SIG-M5 treated with dmso at 0.1 percent for 504 hours (cell line): ENCODE data around the gene SYNE2.
"Not testable (repeated sequence)": the region's sequence is repeated elsewhere in the genome, so short reads cannot be mapped to it uniquely, and the experiment has no call there.

Experiments used
- DNase-seq: peaks from one replicate; lab custom pipeline; 2025; ENCODE audit not compliant: unreplicated experiment; lab: John Stamatoyannopoulos, UW

The SYNE2 gene

GRCh38 chr14:64012720-64013119, 159.9 kb downstream of the SYNE2 start:
- DNase-seq, result no peak

GRCh38 chr14:64025479-64025878, 172.7 kb downstream of the SYNE2 start:
- DNase-seq, result no peak

- no peak for DNase-seq
Observed at GRCh38 chr14:64026600-64026999, 173.8 kb downstream of the SYNE2 start.

DNA sequence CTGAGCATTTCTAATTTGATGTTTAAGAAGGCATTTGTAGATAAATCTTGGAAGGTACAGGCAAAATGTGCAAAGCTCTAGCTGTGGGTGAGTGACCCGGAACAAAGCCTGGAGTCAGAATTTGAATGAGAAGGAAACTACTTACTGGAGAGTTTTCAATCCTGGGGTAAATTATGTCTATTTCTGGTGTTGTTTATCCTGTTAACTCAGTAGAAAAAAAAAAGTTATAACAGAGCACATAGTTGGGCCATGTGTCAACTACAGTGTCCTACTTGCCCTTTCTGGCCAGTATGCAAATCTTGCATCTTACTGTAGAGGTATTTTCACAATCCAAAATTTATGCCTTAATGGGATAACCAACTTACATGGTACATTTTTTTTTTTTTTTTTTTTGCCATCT, 182.3 kb downstream of the SYNE2 start:
- DNase-seq, result no peak

DNA sequence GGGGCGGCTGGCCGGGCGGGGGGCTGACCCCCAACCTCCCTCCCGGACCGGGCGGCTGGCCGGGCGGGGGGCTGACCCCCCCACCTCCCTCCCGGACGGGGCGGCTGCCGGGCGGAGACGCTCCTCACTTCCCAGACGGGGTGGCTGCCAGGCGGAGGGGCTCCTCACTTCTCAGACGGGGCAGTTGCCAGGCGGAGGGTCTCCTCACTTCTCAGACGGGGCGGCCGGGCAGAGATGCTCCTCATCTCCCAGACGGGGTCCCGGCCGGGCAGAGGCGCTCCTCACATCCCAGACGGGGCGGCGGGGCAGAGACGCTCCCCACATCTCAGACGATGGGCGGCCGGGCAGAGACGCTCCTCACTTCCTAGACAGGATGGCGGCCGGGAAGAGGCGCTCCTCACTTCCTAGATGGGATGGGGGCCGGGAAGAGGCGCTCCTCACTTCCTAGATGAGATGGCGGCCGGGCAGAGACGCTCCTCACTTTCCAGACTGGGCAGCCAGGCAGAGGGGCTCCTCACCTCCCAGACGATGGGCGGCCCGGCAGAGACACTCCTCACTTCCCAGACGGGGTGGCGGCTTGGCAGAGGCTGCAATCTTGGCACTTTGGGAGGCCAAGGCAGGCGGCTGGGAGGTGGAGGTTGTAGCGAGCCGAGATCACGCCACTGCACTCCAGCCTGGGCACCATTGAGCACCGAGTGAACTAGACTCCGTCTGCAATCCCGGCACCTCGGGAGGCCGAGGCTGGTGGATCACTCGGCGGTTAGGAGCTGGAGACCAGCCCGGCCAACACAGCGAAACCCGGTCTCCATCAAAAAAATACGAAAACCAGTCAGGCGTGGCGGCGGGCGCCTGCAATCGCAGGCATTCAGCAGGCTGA, 185.3 kb downstream of the SYNE2 start:
- not testable (repeated sequence) for DNase-seq

- DNase-seq, result no peak
Observed at GRCh38 chr14:64038841-64039542, 186.2 kb downstream of the SYNE2 start.

GRCh38 chr14:64040044-64040443, 187.2 kb downstream of the SYNE2 start:
- no peak for DNase-seq

GRCh38 chr14:64043296-64043695, 190.5 kb downstream of the SYNE2 start:
- not testable (repeated sequence) for DNase-seq

DNA sequence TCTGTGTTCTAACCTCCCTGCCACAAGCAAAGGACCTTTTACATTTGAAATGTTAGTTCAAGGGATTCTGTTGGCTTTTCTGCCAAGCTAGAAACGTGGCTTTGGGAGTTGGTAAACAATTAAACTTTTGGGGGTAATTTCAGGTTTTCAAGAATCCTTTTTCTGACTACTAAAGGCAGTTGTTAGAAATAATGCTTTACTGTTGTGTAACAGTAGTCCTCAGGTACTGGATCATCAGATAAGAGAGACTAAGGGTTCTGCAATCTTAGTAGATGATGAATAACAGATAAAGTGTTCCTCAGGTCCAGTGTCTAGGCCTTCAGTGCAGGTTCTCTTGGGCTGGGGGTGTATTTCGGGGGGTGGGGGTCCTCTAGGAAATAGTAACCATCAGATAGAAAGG, 192.3 kb downstream of the SYNE2 start:
- DNase-seq, result no peak

DNA sequence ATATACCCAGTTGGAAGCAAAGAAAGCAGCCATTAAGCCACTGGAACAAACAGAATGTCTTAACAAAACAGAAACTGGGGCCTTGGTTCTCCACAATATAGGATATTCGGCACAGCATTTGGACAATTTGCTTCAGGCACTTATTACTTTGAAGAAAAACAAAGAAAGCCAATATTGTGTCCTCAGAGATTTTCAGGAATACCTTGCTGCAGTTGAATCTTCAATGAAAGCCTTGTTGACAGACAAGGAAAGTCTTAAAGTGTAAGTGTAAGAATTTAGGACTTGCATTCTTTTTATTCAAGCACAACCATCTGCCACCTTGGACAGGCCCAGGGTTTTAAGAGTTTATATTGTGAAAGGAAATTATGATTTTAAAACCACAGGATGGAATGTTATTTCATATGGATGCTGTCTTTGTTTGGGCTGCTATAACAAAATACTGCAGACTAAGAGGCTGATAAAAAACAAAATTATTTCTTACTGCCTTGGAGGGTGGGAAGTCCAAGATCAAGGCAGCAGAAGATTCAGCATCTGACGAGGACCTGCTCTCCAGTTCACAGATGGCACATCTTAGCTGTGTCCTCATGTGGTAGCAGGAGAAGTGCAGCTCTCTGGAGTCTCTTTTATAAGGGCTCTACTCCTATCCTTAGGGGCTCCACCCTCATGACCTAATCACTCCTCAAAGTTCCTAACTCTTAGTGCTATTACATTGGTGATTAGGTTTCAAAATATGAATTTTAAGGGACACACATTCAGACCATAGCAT, 197.0 kb downstream of the SYNE2 start:
- DNase-seq, result no peak

DNA sequence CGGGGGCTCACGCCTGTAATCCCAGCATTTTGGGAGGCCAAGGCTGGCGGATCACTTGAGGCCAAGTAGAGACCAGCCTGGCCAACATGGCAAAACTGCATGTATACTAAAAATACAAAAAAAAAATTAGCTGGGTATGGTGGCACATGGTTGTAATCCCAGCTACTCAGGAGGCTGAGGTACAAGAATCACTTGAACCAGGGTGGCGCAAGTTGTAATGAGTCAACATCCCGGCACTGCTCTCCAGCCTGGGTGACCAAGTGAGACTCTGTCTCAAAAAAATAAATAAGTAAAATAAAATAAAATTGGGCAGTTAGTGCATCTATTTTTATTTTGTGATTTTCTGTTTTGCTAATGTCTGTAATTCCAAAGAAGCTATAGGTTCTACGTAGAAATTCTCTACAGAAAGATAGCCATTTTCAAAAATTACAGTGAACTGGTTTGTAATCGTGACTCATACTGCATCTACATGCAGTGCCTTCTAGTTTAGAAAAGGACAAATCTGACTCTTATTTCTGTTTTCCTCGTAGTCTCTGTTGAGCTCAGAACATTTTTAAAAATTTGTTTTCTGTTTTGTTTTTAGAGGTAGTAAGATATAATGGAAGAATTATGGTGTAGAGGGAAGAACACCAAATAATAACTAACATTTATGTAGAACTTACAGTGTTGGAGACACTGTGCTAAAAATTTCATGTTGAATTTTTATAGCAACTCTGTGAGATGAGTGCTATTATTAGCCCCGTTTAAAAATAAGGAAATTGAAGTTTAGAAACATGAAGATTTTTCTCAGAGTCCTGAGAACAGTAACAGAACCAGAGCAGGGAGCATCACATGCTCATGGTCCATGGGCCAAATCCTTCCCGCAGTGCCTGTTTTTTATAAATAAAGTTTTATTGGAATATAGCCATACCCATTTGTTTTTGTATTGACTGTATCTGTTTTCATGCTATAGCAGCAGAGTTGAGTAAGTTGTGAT, 201.2 kb downstream of the SYNE2 start:
- DNase-seq, result no peak

- no peak for DNase-seq
Observed at GRCh38 chr14:64059454-64060198, 206.8 kb downstream of the SYNE2 start.

- DNase-seq, result no peak
Observed at GRCh38 chr14:64060199-64060545, 207.4 kb downstream of the SYNE2 start.

DNA sequence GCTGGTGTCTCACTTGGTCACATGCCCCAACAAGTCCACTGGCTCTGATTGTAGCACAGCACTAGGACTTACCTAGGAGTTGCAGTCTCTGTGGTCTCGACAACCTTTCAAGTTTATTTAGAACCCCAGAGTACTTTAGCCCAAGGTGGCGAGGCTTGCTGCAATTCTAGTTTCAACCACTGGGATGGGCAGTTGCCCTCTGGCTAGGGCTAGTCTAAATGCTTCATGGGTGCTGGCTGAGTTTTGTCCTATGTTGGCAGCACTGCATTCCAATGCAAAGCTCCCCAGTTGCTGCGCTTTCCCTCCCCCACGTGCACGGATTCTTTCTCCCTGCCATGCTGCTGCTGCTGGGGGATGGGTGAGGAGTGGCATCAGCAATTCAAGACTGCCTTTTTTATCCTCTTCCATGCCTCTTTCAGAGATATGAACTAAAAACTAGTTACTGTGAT, 207.9 kb downstream of the SYNE2 start:
- peak; percentile 39 for DNase-seq

GRCh38 chr14:64061115-64061514, 208.3 kb downstream of the SYNE2 start:
- no peak for DNase-seq

DNA sequence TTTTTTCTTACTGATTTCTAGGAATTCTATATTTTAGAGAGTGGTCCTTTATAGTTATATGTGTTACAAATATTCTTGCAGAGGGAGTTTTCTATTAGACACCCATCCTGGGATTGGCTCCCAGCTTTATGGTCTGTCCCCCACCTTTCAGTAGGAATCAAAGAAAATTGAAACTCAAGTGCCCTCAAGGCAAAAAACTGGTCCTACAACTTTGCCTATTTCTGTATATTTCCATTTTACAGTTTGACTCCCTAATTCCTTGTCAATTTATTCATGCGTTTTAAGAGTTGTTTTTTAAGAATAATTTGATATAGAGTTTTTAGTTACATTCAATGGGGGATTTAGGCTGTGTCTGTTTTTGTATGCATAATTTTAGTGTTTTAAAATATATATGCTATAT, 208.9 kb downstream of the SYNE2 start:
- DNase-seq, result no peak

DNA sequence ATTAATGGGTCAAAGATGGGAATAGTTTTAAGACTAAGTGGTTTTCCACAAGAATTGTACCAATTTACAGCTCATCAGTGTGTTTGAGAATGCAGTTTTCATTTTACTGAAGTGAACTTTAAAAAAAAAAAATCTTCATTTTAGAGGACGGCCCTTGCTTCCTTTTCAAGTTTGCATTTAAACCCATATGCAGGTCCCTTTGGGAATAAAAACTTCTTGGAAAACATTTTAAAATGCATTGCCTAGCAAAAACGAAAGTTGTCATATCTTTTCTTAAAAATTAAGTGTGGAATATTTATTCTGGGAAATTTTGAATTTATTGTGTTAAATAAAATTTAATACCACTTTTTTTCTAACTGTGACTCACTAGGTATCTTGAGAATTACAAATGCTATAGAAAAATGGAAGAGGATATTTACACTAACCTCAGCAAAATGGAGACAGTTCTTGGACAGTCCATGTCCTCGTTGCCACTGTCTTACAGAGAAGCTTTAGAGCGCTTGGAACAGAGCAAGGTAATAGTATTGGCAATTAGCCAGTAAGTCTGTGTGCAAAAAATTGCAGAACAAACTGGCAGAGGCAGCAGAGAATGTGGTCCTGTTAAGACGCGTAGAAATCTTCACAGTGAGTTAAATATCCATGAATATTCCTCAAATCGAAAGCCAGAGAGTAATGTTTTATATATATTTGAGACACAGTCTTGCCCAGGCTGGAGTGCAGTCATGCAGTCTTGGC, 209.7 kb downstream of the SYNE2 start:
- no peak for DNase-seq

- no peak for DNase-seq
Observed at GRCh38 chr14:64064447-64064846, 211.6 kb downstream of the SYNE2 start.
